GM19468 (cell line): ENCODE results near the gene SIM1.

ENCODE experiments used
- ATAC-seq: cut with Tn5 transposase; IDR thresholded peaks from one replicate; pipeline ENCODE4 v1.9.1; 2021; ENCODE audit warnings: mild to moderate bottlenecking, moderate library complexity, moderate number of reproducible peaks; ENCODE audit not compliant: unreplicated experiment; ENCODE audit errors: extremely low read depth

Gene SIM1

DNA sequence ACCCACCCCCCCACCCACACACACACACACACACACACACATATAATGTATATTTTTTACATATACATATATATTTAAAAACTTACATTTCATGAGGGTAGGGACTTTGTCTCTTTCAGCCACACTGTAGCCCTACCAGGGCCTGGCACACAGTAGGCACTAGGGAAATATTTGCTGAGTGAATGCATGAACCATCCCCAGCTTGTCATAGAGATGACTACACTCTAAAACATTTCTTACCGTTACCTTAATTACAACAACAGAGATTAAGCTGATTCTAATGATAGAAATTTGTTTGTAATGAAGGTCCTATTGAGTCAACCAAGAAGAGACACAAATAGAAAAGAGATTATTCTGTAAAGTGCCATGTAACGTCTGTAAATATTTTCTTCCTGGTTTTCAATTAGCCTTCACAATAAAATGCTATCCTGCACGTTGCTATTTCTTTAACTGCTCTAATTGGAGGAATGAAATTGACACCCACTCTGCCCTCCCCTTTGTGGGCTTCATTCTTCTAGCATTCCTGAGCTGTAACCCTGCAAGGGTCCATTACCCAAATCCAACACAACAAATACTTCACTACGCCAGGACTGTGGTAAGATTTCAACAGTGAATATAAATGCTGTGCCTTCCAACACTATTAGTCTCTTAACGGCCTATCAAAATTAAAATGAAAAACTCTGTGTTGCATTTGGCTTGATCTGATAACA, 30.8 kb downstream of the SIM1 start:
- no peak for ATAC-seq

DNA sequence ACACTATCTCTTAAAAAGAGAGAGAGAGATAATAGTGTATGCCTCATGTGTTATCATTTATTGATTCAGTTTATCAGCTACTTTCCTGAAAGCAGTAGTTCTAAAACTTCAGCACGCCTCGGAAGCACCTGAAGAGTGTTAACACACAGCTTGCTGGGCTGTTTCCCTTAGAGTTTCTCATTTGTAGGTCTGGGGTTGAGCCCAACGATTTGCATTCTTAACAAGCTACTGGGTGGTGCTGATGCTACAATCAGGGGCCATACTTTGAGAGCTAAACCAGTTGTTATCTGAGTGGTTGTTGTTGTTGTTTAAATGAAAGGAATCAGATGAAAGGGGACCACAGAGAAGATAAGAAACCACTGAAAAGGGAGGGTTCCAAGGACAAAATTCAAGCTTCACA, 32.6 kb downstream of the SIM1 start:
- ATAC-seq = no peak

DNA sequence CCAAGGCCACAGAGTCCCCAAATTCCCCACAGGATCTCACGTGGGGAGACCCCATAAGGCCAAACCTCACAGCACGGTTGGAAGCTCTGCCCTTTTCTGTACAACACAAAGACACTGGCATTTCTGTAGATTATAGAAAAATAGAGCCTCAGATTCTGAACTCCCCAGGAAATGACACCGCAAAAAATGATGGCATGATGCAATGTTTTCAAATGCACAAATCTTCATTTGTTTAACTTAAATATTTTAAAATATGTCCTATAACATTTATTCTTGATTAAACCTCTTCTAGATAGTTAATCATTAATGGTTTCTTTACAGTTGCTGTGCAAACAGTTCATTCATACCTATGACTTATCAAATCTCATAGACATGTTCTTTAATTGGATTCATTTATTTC, 33.8 kb downstream of the SIM1 start:
- no peak for ATAC-seq

DNA sequence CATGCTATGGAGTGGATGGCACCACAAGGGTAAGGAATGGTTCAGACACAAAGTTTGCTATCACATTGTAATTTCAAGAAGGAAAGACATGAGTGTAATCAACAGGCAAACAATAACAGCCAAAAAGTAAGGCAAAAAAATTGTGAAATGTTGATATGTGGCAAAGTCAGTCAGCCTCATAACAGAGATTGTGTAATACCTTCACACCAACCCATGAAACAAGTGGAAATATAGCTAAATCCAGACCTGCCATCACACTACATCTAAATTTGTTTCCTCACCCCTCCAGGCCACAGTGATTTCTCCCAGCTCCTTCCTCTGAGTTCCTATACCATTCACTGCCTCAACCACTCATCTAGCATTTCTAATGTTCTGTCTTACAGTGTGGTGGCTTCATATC, 37.3 kb downstream of the SIM1 start:
- ATAC-seq = no peak

DNA sequence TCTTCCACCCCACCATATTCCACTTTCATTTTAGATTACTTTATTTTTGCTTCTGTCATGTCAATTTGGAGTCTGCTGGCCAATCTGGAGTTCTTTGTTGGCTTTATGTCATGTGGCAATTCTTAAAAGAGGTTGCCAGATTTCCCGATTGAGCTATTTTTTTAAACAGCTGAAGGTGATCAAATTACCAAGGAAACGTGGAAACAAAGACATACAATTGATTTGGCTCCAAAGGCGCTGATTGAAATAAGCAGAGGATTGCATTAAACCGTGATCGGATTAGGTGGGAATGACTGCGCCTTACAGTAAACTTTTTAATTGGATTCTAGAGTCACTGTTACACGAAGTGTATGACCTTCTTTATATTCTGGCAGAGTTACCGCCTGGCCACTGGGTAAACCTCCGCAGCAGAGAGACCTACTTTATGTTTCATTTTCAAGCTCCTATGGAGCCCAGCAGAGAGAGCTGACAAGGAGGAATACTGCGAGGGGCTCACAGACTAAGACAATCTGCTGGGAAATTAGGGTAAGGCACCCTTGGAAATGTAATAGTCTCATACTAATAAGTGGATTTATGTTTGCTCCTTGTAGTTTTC, 37.9 kb downstream of the SIM1 start:
- ATAC-seq = no peak

DNA sequence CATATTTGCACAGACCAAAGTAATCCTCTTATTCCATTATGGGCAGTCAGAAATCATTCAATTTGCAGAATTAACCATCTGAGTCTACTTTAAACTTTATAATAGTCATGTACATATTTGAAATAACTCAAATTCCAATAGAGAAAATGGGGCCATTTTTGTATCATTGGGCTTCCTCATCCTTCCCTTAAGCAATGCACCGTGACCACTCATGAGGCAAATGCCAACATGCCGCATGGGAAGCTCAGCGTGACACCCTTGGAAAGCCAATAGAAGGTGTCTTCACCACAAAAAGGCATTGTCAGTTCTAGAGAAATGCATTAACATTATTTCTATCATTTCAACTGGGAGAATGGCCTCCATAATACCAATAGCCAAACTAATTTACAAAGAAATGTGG, 38.5 kb downstream of the SIM1 start:
- ATAC-seq = no peak

DNA sequence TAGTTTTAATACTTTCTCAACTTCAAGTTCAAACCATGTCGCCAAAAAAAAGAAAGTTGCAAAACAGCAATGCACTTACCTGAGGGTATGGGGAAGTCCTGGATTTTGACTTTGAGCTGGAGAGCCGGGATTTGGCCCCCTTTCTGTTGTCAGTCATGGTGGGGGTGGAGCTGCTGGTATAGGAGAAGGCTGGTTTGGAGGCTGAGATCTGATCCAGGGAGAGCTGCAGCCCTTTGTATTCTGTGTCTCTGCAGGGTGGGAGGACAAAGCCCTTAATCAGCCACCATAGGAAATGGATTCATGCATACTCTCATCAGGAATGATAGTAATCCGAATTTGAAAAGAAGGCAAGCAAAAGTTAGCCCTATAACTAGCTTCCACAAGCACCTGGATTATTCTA, 44.0 kb downstream of the SIM1 start:
- ATAC-seq = no peak

DNA sequence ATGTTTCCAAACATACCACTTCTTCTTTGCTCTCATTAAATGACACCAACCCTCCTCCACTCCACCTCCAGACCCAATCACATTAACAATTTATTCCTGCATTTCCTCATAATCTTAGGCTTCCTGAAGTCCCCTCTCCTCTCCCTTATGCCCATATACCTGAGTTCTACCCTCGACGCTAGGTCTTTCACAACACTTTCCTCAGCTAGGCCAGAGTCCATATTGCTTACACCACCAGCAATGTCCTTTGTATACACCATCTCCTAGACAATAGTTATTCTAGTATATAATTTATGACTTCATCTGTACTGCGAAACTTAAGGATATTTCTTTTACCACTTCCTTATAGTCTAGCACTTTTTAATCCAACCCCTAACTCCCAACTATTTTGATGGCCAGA, 47.7 kb downstream of the SIM1 start:
- ATAC-seq = no peak

DNA sequence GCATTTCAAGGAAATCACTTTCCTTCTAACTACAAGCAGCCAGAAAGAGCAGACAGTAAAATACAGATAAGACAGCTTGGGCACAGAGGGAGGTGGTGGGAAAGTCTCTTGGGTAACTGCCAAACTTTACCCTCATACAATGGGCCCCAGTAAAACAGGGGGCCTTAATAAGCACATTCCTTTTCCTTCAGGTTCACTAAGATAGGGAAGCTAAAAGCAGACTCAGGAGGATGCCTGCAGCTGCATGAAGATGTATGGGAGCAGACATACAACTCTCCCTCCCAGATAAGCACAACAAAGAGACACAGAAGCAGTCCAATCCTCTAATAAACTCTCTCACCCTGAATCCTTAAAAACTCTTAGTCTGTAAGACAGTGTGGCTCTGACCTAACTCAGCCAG, 49.0 kb downstream of the SIM1 start:
- no peak for ATAC-seq

DNA sequence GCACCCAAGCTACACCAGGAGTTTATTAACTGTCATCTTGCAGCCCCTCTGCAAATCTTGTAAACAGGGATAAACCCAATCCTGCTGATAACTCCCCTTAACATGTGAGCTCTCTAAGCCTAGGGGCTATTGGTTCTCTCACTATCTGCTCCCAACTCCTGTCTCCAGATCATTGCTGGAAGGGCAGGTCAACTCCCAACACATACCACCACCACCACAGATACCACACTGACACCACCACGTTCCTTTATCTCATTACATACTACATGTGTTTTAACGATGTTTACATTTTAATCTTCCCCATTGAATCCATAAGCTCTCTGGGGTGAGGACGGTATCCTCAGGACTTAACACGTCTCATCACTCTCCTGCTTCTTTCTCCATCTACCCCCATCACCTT, 51.8 kb downstream of the SIM1 start:
- no peak for ATAC-seq

DNA sequence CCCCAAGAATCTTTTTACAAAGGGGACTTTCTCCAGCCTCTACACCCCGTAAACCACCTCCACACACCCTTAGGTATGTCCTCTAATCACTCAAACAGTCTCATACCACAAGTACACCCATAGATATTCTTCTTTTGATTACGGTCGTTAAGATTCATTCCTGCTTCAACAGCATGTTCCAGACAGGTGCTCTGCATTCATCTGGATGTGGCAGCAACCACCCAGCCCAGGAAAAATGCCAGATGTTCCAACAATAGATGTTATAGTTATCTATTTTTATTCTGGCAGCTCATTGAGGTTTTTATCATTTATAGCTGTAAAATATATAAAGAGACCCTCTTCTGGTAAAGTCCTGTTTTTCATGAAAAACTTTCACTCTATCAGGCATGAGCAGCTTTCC, 60.7 kb downstream of the SIM1 start:
- no peak for ATAC-seq

DNA sequence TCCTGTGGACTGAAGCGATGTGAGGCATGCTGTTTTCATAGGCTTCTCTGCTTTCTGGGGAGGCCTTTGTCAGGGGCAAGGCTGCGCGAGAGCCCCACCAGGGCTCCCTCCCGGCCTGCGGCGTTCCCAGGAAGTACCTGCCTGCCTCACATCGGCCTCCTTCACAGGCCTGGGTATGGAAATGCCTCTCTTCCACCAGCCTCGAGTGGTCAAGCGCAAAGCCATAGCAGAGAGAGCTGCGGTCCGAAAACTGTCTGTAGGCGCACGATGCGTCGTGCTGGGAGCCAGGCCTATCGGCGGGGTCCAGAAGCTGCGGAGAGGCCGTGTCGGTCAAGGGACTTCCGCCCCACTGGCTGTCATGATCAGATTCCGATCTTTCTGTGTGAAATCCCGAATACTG, 71.2 kb downstream of the SIM1 start:
- ATAC-seq = no peak

DNA sequence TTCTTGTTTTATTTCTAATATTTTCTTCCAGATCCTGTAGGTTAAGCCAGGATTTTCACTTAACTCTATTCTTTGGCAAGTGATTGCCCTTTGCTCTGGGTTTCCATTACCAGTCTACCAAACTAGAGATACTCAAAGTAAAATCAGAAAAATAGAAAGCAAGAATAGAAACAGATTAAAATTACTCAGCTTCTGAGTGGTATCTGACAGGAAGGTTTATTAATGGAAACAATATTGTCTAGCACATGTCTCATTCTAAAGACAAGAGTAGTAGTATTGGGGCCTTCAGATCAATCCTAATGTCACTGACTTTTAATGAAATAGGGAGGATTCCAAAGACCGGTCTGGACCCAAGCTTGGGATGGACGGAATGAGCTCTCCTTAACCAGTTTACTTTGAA, 72.3 kb downstream of the SIM1 start:
- ATAC-seq = no peak

DNA sequence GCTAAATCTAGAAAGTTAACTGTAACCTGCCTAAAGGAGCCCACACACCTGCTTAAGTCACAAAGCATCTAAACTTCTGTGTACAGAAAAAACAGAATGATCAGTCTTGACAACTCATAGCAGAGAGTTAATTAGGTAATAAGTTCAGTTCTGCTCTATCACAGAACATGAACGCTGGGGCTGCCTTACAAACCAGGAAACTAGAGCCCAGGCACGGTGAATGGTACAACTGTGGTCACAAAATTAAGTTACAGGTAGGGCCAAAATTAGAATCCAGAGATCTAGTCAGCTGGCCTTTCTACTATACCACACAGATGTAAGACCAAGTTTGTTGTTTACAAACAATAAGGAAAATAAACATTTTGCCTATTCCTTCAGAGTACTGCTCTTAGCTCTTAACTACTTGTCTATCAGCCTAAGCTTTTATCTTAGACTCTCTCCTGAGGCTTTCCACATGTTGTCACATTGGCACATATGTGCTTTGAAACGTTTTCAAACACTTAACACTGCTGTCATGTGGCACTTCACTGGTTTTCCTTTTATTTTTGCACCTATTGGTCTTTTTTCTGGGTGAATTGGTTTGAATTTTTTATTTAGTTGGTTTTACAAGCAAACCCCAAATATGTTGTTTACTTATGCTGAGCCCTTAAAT, 75.7 kb downstream of the SIM1 start:
- no peak for ATAC-seq

DNA sequence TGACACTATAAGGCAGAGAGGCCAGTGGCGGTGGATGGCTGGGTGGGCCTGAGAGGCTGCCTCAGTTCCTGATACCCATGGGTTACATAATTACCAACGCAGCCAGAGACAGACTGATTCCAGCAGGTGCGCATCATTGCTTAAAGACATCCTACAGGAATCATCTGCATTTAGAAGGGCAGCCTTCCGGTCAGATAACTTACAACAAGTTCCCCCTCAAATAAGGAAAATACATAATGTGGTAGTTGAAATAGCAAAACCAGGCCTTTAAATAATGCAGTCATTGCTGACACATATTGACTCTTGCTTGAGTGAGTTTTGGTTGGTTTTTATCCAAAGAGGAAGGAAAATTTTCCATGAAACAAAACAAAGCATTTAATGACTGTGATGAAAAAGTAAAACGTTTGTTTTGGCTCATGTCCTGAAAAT, 81.9 kb downstream of the SIM1 start:
- no peak for ATAC-seq

DNA sequence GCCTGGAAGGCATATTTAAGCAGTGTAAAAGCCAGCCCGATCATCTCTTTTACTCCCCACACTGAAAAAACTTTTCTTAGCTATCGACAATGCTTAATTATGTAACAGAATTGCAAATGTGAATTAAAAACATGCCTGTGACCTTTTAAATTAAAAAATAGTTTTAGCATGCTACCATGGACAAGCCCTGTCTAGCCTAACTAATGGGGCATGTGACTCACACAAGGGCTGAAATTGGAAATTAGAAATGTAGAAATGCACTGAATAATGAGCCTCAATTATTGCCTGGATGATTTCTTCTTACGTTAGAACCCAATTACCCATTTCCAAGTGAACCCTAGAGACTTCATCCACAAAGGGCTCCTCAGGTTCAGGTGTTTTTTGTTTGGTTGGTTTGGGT, 82.7 kb downstream of the SIM1 start:
- no peak for ATAC-seq

DNA sequence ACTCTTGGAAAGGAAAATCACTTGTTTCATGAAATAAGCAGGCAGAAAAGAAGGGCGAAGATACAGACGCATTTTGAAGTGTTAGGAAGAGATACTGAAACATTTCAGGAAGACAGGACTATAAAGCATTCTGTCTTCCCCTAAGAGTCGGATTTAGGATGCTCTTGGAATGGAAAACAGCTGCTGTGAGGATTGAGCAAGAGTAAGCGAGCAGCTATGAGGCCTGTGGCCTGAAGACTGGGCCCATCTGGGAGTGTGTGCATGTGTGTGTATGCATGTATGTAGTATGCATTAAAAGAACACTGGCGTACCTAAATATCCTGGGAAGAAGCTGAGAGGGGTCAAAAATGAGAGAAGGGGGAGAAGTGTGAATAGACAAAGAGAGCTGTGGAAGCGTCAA, 83.6 kb downstream of the SIM1 start:
- ATAC-seq = no peak

DNA sequence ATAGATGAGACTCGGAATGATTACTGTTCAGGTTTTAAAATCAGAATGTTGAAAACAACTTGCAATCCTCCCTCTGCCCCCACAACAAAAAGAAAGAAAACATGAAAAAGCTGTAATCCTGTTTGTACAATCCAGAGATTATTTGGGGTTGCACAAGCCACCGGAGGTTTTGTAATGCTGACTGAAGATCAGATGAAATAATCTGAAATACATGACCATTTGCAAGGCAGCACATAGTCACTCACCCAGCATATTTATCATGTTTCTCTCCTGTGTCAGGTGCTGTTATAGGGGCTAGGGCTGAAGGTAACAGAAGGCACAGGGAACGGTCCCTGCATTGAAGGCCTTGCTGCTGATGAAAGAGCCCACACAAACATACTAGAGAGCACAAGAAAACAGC, 85.3 kb downstream of the SIM1 start:
- ATAC-seq = no peak

DNA sequence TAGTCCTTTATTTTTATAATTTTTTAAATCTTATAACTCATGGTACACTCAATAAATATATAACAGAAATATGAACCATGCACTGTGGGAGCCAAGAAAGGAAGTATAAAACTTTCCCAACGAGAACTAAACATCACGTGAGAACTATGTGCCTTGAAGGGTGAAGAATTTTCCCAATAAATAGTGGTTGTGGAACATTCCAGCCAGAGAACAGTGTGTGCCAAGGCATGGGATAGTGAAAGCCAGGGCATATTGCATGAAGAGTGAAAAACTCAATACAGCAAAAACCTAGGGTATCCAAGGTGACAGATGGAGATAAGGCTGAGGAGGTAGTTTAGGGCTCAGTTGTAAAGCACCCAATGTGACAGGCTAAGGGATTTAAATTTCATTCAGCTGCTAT, 86.1 kb downstream of the SIM1 start:
- no peak for ATAC-seq

DNA sequence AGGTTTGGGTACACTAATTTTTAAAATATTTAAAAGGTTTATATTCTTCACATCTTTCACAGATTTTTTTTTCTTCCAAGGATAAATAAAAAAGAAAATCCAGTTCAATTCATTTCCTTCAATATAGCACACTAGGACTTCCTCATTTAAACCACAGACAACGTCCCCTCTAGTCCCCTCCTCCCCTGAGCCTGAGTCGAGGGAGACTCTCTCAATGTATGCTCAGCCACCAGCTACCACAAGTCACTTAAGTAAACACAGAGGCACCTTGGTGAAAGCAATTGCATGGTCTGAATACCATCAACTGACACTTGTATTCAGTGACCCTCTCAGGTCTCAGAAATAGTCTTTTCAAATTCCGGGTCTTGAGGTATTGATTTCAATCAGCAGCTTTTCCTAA, 88.6 kb downstream of the SIM1 start:
- ATAC-seq = no peak

DNA sequence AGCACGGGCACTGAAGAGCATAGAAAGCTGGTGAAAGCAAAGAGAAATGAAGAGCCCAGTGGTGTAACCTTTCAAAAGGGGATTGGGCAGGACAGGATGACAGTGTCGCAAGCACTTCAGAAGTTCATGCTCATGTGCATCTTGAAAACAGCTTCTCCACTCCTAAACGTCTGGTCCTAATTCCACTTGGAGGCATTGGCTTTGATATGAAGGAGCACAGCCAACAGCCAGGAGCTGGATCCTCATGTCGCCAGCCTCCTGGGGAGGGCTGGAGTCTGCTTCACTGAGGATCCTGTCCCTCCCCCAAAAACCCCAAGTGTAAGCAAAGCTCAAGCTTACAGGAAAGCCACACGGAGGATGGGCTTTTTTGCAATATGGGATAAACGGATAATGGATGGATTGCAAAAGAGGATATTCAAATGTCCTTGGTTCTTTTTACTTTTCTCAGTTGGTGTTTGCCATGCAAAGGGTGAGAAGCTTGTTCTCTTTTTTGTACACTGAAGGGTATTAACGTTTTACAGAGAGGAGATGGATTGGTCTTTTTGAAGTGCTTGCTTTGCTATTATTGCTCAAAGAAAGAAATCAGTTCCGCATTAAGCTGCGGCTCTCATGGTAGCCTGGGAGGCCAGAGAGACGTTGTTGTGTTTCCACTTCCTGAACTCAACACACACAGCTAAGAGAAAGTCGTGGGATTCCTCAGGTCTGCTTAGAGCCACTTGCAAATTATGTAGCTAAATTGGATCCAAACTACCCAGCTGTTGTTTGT, 92.2 kb downstream of the SIM1 start:
- no peak for ATAC-seq
